Heart left ventricle (tissue), 13 donors: ENCODE results near the gene WDR76.
"Not testable (repeated sequence)": the region's sequence is repeated elsewhere in the genome, so short reads cannot be mapped to it uniquely, and the experiment has no call there.

ENCODE experiments used
- POLR2A ChIP-seq, 2 donors: fragments of 450-650 bp; IDR thresholded peaks; one replicate each; pipeline ENCODE4 v1.6.1; 2017; ENCODE audit warnings: antibody characterized with exemption in 2 of 2, mild to moderate bottlenecking in 2 of 2, moderate library complexity in 2 of 2
- TF ChIP-seq, protein P1 (sequence below), 12 donors: fragments of 200-600 bp; sonication (generic) in 4 of 12; IDR thresholded peaks; one replicate each; pipeline versions ENCODE4 v1.5.0 to v1.8.0; 2018 to 2022; ENCODE audit warnings: antibody characterized with exemption in 12 of 12, mild to moderate bottlenecking in 5 of 12
- donor health status: ischemic (EF 13 %, LVEDD 7.1; RV severe dilation, severe dysfunction).
- donor health status: DM: no; HTN: yes; CAD: no.
- donor health status: DM: no; HTN: no; CAD: no.
- donor health status: ischemic (EF 25% LVEDD 6.9; RV normal size, moderate dysfunction).
- donor health status: ischemic (EF 25% LVEDD 5.7; RV mildly dilated, moderate dysfunction).
- donor health status: ischemic (EF 35%, LVEDD 5.7; RV mildly dilated, moderate dysfunction).
- donor health status: nonischemic (EF 11% LVEDD 7.7; RV severe dilation, severe dysfunction).
- donor health status: DM: yes; HTN: yes; CAD: no.
- donor health status: PGD.
- donor health status: ischemic (EF 29% LVEDD 5.4; RV normal size, mild dysfunction).
- donor health status: nonischemic (EF 23%, LVEDD 6.1; RV moderate dilation, normal function).

DNA sequence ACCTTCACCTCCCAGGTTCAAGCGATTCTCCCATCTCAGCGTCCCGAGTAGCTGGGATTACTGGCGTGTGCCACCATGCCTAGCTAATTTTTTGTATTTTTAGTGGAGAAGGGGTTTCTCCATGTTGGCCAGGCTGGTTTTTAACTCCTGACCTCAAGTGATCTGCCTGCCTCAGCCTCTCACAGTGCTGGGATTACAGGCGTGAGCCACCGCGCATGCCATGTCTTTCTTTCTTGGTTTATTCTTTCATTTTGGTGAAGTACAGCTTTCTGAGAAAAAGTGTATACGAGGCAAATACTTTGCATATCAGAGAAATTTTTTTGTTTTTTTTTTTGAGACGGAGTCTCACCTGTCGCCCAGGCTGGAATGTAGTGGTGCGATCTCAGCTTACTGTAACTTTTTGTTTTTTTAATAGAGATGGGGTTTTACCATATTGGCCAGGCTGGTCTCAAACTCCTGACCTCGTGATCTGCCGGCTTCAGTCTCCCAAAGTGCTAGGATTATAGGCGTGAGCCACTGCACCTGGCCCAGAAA, 4.8 kb downstream of the WDR76 start:
- TF ChIP-seq POLR2A (IDR thresholded peaks at IDR 0.05) = not testable (repeated sequence)
- TF ChIP-seq, protein P1, sequence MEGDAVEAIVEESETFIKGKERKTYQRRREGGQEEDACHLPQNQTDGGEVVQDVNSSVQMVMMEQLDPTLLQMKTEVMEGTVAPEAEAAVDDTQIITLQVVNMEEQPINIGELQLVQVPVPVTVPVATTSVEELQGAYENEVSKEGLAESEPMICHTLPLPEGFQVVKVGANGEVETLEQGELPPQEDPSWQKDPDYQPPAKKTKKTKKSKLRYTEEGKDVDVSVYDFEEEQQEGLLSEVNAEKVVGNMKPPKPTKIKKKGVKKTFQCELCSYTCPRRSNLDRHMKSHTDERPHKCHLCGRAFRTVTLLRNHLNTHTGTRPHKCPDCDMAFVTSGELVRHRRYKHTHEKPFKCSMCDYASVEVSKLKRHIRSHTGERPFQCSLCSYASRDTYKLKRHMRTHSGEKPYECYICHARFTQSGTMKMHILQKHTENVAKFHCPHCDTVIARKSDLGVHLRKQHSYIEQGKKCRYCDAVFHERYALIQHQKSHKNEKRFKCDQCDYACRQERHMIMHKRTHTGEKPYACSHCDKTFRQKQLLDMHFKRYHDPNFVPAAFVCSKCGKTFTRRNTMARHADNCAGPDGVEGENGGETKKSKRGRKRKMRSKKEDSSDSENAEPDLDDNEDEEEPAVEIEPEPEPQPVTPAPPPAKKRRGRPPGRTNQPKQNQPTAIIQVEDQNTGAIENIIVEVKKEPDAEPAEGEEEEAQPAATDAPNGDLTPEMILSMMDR (IDR thresholded peaks at IDR 0.05) = not testable (repeated sequence)
